GM19099 (cell line): ENCODE results near the gene SFI1.

Experiments used
- POLR2A ChIP-seq: IDR thresholded peaks from 3 replicates; pipeline ENCODE4 v1.6.1; 2011; ENCODE audit warnings: low read depth; ENCODE audit not compliant: insufficient read length; ENCODE audit errors: extremely low read depth

Gene SFI1

DNA sequence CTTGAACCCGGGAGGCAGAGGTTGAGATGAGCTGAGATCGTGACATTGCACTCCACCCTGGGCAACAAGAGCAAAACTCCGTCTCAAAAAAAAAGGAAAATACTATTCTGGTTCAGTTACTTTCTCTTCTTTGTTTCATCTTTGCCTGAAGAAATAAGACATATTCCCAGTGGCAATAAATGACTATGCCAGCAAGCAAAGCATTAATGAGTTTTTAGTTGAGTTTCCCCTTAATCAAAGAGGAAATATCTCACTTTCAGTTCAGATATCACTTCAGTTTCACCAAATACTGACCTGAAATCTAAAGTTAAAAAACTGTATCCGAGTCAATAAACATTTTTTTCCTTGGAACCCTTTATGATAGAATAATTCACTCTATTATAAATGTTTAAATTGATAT, 155.3 kb downstream of the SFI1 start:
- no peak for TF ChIP-seq POLR2A

GRCh38 chr22:31652088-31652487, 155.8 kb downstream of the SFI1 start:
- TF ChIP-seq POLR2A: no peak

DNA sequence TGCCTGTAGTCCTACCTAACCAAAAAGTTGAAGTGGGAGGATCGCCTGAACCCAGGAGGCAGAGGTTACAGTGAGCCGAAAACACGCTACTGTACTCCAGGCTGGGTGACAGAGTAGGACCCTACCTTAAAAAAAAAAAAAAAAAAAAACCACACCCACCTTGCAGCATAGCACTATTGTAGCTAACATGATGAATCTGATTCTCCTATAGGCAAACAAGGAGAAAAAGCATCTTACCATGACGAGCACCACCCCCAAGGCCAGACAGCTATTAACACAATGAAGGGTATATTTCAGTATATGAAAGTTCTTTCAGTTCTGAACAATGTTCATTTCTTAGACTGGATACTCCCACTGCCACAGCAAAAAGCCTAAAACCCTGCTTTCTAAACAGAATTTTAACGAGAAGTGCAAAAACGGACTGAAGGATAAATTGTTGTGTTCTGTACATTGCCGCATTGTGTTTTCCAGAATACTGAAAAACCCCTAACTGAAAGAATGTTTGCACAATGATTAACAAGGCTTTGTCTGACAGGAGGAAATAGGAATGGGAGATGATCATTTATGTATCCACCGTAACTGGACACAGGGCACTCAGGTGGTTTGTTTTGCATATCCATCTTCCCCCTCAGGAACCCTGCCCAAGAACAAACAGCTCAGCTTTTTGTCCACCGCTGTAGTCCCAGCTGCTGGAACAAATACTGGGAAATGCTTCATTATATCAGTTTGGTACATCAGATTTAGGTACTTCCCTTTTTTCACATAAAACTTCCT, 156.8 kb downstream of the SFI1 start:
- no peak for TF ChIP-seq POLR2A

DNA sequence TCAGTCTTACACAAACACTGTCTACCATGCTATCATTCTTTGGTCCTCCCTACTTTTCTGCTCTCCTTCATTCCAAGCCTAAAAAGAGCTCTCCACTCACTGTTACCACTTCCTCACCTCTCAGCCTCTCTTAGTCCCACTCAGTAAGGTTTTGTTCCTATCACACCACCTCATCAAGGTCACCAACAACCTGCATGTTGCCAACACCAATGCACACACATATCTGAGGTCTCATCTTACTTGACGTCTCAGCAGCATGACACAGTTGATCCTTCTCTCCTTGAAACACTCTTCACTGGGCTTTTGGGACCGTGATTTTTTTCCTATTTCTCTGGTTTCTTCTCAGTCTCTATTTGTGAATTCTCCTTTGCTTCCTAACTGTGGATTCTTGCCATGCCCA, 157.6 kb downstream of the SFI1 start:
- no peak for TF ChIP-seq POLR2A

- TF ChIP-seq POLR2A: no peak
Observed at GRCh38 chr22:31654408-31654807, 158.1 kb downstream of the SFI1 start.

DNA sequence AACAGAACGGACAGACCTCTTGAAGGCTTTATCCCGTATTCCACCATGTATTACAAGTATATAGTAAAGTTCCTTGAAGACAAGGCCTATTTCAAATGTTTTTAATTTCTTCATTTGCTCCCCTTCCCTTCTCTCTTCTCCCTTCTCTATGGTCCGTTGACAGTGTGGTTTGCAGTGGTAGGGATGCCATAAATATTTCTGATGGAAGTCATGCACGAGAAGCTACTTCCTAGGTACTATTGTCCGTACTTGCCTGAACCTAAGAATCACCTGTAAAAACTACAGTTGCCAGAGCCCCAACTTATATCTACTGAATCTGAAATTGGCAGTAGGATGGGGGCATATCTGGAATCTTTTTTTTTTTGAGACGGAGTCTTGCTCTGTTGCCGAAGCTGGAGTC, 162.9 kb downstream of the SFI1 start:
- TF ChIP-seq POLR2A: no peak

- TF ChIP-seq POLR2A: peak; percentile 83
Observed at GRCh38 chr22:31661851-31662667, 165.7 kb downstream of the SFI1 start, which contains the start of gene PISD. Gene PISD, minus strand, starts transcription at chr22:31662215. Its CDS starts 7 bp downstream, at chr22:31662208.

DNA sequence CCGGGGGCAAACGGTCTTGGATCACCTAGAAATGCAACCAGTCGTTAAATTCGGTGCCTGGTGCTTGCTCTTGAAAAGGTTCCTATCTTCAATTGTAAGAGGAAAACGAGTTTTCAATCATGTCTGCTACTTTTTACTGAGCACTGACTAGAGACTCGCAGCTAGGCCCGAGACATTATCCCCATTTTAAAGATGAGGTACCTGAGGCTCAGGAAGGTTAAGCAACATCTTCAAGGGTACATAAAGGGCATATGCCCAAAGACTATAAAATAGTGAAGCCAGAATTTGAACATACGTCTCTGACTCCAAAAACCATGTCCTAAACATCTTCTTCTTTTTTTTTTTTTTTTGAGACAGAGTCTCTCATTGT, 166.3 kb downstream of the SFI1 start:
- TF ChIP-seq POLR2A: no peak
